Fibroblast of lung (primary cell): ENCODE results near the gene TNS1. TPM values are rescaled to one million over a fixed set of nuclear protein-coding genes. Genes with fewer than 3 reads are reported as not detected.

Experiments used
- DNase-seq, 2 donors: peaks; one replicate each; pipeline versions ENCODE4 v3.0.0 to v3.0.0-alpha.2; 2010; ENCODE audit warnings: low read depth in 2 of 2
- H2AFZ ChIP-seq: 2 replicates; pipeline ENCODE4 v1.5.1; 2012; ENCODE audit warnings: low read length, control low read depth, inconsistent platforms
- H3K27ac ChIP-seq: 2 replicates; pipeline ENCODE4 v1.5.1; 2011; ENCODE audit warnings: low read length, control low read depth; ENCODE audit not compliant: insufficient read depth
- H3K27me3 ChIP-seq: 2 replicates; pipeline ENCODE4 v1.5.1; 2011; ENCODE audit warnings: mild to moderate bottlenecking, low read length; ENCODE audit not compliant: control insufficient read depth, insufficient read depth
- H3K36me3 ChIP-seq: 2 replicates; pipeline ENCODE4 v1.5.1; 2011; ENCODE audit warnings: low read length; ENCODE audit not compliant: control insufficient read depth, insufficient read depth
- H3K4me1 ChIP-seq: 2 replicates; pipeline ENCODE4 v1.5.1; 2011; ENCODE audit warnings: low read length; ENCODE audit not compliant: control insufficient read depth, insufficient read depth; ENCODE audit errors: extremely low read depth
- H3K4me2 ChIP-seq: 2 replicates; pipeline ENCODE4 v1.5.1; 2011; ENCODE audit warnings: low read length, control low read depth; ENCODE audit not compliant: insufficient read depth; ENCODE audit errors: extremely low read depth
- H3K4me3 ChIP-seq, 4 experiments: fragments of 200-600 bp in 1 of 4; sonication (generic) in 1 of 4; replicated peaks in 1 of 4; 2 replicates each; pipeline ENCODE4 v1.5.1; 2011 to 2016; ENCODE audit warnings: low read length in 4 of 4, low read depth in 3 of 4, mild to moderate bottlenecking in 3 of 4, control low read depth in 2 of 4, inconsistent platforms in 1 of 4, mixed read lengths in 1 of 4; ENCODE audit not compliant: insufficient read depth in 1 of 4; ENCODE audit errors: control extremely low read depth in 1 of 4
- H3K79me2 ChIP-seq: 2 replicates; pipeline ENCODE4 v1.5.1; 2012; ENCODE audit warnings: mild to moderate bottlenecking, low read length, inconsistent platforms; ENCODE audit not compliant: control insufficient read depth, insufficient read depth
- H3K9ac ChIP-seq: 2 replicates; pipeline ENCODE4 v1.5.1; 2011; ENCODE audit warnings: mild to moderate bottlenecking, low read length, control low read depth; ENCODE audit not compliant: insufficient read depth
- H3K9me3 ChIP-seq: 2 replicates; pipeline ENCODE4 v1.5.1; 2012; ENCODE audit warnings: low read depth, low read length; ENCODE audit not compliant: control insufficient read depth, insufficient read depth
- H4K20me1 ChIP-seq: 2 replicates; pipeline ENCODE4 v1.5.1; 2011; ENCODE audit warnings: low read length; ENCODE audit not compliant: control insufficient read depth, insufficient read depth; ENCODE audit errors: extremely low read depth
- CTCF ChIP-seq, 2 donors: IDR thresholded peaks in 1 of 2; conservative IDR thresholded peaks in 1 of 2; 1 replicate in 1 of 2; 2 replicates in 1 of 2; pipeline ENCODE4 v1.5.1; 2011 to 2012; ENCODE audit warnings: low read length in 2 of 2, control low read depth in 1 of 2, inconsistent platforms in 1 of 2, low read depth in 1 of 2, mild to moderate bottlenecking in 1 of 2
- EZH2 ChIP-seq: IDR thresholded peaks from 2 replicates; pipeline ENCODE4 v1.5.1; 2012; ENCODE audit warnings: low read length, control low read depth, mild to moderate bottlenecking; ENCODE audit errors: missing control alignments
- polyA plus RNA-seq, 2 donors: library from polyadenylated mRNA; depleted of rRNA in 1 of 2; stranded (reverse) in 1 of 2; unstranded in 1 of 2; fragments of >200 nt; gene quantifications; 2 replicates each; pipeline ENCODE4 v1.2.1, GENCODE V29; 2011 to 2012; ENCODE audit warnings: missing spikeins in 1 of 2
- total RNA-seq: library from RNA; depleted of rRNA; stranded (reverse); fragments of >200 nt; gene quantifications from 2 replicates; pipeline ENCODE4 v1.2.1, GENCODE V29; 2014

The TNS1 gene
- total and polyA plus RNA-seq, 2 donors (not counting 1 experiment from before 2014, with no cell fraction given): 44.4 to 47.1 TPM

DNA sequence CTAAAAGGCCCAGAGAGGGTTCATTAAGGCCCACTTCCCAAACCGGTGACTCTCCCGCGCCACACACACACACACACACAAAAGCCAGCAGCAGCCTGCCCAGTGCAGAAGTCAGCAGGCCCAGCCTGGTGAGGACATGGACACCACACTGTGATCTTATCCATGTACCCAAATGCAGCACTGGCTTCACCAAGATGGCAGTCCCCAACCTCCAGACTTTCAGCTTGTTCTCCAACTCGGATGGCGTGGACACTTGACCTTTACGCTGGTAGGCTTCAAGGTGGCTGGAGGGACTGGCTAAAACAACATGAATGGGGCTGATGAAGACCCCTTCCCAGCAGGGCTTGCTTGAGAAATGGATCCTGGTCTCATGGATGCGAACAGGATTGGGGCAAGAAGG is 50.4 kb downstream of the TNS1 start:
- H3K36me3 ChIP-seq: no peaks in the 10 kb centered on the region
- no peak overlapping the region for H3K4me3 ChIP-seq
- no peak overlapping the region for H3K27ac ChIP-seq
- H3K9ac ChIP-seq: no peak overlapping the region
- peaks cover 6% of the 10 kb centered on the region for H3K4me1 ChIP-seq
- H4K20me1 ChIP-seq: no peaks in the 10 kb centered on the region
- DNase-seq: no peak
- no peak overlapping the region for H2AFZ ChIP-seq
- TF ChIP-seq CTCF (conservative IDR thresholded peaks at IDR 0.05 in 1 of 2, IDR thresholded peaks at IDR 0.05 in 1 of 2; ENCODE audit: low read depth in 1 of 2, low read length in 2 of 2) (no peak), EZH2 (no peak)
- no peaks in the 10 kb centered on the region for H3K9me3 ChIP-seq
- H3K27me3 ChIP-seq: no peaks in the 10 kb centered on the region
- no peak overlapping the region for H3K4me2 ChIP-seq
- H3K79me2 ChIP-seq: no peaks in the 10 kb centered on the region

DNA sequence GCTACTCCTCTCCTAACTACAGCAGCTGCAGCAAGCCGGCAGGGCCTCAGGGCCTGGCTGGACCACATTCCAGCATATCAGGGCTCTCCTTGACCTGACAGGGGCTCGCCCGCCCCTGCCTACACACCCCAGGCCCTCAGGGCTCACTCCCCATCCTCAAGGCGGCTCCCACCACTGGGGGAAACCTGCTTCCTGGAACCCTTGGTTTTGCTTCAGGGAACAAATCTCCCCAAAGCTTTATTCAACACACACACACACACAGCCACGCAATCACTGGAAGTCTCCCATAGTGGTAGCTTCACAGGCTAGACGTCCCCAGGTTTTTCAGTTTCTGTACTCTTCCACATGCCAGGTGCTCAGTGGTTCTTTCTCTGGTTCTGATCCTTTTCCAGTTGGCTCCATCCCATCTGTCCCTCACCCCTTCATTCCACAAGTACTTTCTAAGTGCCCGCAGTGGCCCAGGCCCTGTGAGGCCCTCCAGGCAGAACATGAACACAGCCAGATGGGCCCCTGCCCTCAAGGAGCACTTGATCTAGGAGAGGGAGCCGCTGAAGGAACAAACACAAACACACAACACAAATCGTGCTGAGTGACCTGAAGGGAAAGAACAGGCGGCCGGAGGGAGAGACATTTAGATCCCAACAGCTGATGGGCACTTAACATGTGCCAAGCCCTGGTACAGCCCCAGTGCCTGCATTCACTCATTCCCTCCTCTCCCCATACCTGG is 51.1 kb downstream of the TNS1 start:
- no peak for DNase-seq
- H3K27me3 ChIP-seq: no peaks in the 10 kb centered on the region
- H3K79me2 ChIP-seq: no peaks in the 10 kb centered on the region
- no peaks in the 10 kb centered on the region for H3K9me3 ChIP-seq
- H3K4me2 ChIP-seq: no peak overlapping the region
- TF ChIP-seq CTCF (conservative IDR thresholded peaks at IDR 0.05 in 1 of 2, IDR thresholded peaks at IDR 0.05 in 1 of 2; ENCODE audit: low read depth in 1 of 2, low read length in 2 of 2): no peak
- no peak for TF ChIP-seq EZH2
- H2AFZ ChIP-seq: no peak overlapping the region
- H3K4me1 ChIP-seq: peaks cover 6% of the 10 kb centered on the region
- no peaks in the 10 kb centered on the region for H3K36me3 ChIP-seq
- H3K27ac ChIP-seq: no peak overlapping the region
- no peak overlapping the region for H3K9ac ChIP-seq
- H3K4me3 ChIP-seq: no peak overlapping the region
- no peaks in the 10 kb centered on the region for H4K20me1 ChIP-seq

DNA sequence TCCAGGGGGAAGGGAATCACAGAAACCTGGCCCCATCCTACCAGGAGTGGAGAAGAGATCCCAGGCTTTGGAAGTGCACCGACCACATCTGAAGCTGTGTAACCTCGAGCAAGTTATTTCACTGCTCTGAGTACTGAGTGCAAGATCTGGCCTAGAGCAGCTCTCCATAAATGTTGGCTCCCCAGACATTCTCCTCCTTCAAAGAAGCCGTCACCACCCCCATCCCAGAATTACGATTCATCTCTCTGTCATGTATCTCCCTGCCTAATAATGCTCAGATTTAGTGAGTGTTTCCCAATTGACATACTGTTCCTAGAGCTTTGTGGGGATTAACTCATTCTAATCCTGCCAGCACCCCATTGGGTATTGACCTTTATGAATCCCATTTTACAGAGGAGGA is 51.7 kb downstream of the TNS1 start:
- no peak for DNase-seq
- Histone ChIP-seq H3K4me1 (peaks cover 6% of the 10 kb centered on the region), H3K4me2 (no peak overlapping the region)

More for the DNA sequence above, 51.7 kb downstream of the TNS1 start:
- TF ChIP-seq CTCF (conservative IDR thresholded peaks at IDR 0.05 in 1 of 2, IDR thresholded peaks at IDR 0.05 in 1 of 2; ENCODE audit: low read depth in 1 of 2, low read length in 2 of 2) (no peak), EZH2 (no peak)
- no peak overlapping the region for H3K4me3 ChIP-seq
- H3K27me3 ChIP-seq: no peaks in the 10 kb centered on the region
- no peak overlapping the region for H3K27ac ChIP-seq
- no peaks in the 10 kb centered on the region for H3K9me3 ChIP-seq
- no peak overlapping the region for H2AFZ ChIP-seq
- H3K36me3 ChIP-seq: no peaks in the 10 kb centered on the region
- H4K20me1 ChIP-seq: no peaks in the 10 kb centered on the region
- H3K9ac ChIP-seq: no peak overlapping the region
- no peaks in the 10 kb centered on the region for H3K79me2 ChIP-seq
